SH-SY5Y (cell line): ENCODE data around the gene TEP1.

Experiments
- GATA2 ChIP-seq: IDR thresholded peaks from 2 replicates; pipeline ENCODE4 v1.6.1; 2011; ENCODE audit warnings: mild to moderate bottlenecking, low read depth, low read length
- GATA3 ChIP-seq: IDR thresholded peaks from 2 replicates; pipeline ENCODE4 v1.6.1; 2011; ENCODE audit warnings: low read depth, mild to moderate bottlenecking, low read length, moderate library complexity

The TEP1 gene

GRCh38 chr14:20416223-20416622 is 2.9 kb upstream of the TEP1 start:
- TF ChIP-seq GATA2 = no peak
- no peak for TF ChIP-seq GATA3

- TF ChIP-seq GATA3 = no peak
- no peak for TF ChIP-seq GATA2
Observed at GRCh38 chr14:20415782-20416206, 2.5 kb upstream of the TEP1 start.

- no peak for TF ChIP-seq GATA2
- no peak for TF ChIP-seq GATA3
Observed at GRCh38 chr14:20413744-20414082, 412 bp upstream of the TEP1 start.

GRCh38 chr14:20412411-20412810 is 890 bp downstream of the TEP1 start:
- no peak for TF ChIP-seq GATA2
- no peak for TF ChIP-seq GATA3

- TF ChIP-seq GATA2 = no peak
- no peak for TF ChIP-seq GATA3
Observed at GRCh38 chr14:20409226-20409625, 4.1 kb downstream of the TEP1 start.

- no peak for TF ChIP-seq GATA3
Observed at GRCh38 chr14:20403521-20403920, 9.8 kb downstream of the TEP1 start.

GRCh38 chr14:20400965-20401593 is 12.2 kb downstream of the TEP1 start:
- TF ChIP-seq GATA3 (no peak), GATA2 (no peak)

GRCh38 chr14:20400589-20400964 is 12.7 kb downstream of the TEP1 start:
- TF ChIP-seq GATA2 (no peak), GATA3 (no peak)

GRCh38 chr14:20397511-20397910 is 15.8 kb downstream of the TEP1 start:
- TF ChIP-seq GATA3 (no peak), GATA2 (no peak)

GRCh38 chr14:20391505-20391904 is 21.8 kb downstream of the TEP1 start:
- TF ChIP-seq GATA3 = no peak
- TF ChIP-seq GATA2 = no peak

GRCh38 chr14:20388159-20388558 is 25.1 kb downstream of the TEP1 start:
- no peak for TF ChIP-seq GATA2
- no peak for TF ChIP-seq GATA3

GRCh38 chr14:20387576-20387975 is 25.7 kb downstream of the TEP1 start:
- no peak for TF ChIP-seq GATA3
- no peak for TF ChIP-seq GATA2

- no peak for TF ChIP-seq GATA2
- no peak for TF ChIP-seq GATA3
Observed at GRCh38 chr14:20386276-20386855, 26.9 kb downstream of the TEP1 start.

GRCh38 chr14:20384886-20385285 is 28.4 kb downstream of the TEP1 start:
- no peak for TF ChIP-seq GATA3
- TF ChIP-seq GATA2 = no peak

- TF ChIP-seq GATA3 (no peak), GATA2 (no peak)
Observed at GRCh38 chr14:20384321-20384720, 29.0 kb downstream of the TEP1 start.

GRCh38 chr14:20383636-20384035 is 29.7 kb downstream of the TEP1 start:
- no peak for TF ChIP-seq GATA3
